ENCODE results near the gene ZKSCAN3. TPM values are rescaled to one million over a fixed set of nuclear protein-coding genes. Genes with fewer than 3 reads are reported as not detected.

ZKSCAN3 gene
- polyA plus RNA-seq, 2 of the 4 experiments (the other 2 are of a cell fraction) = 1.6 to 2.7 TPM

GRCh38 chr6:28336284-28337120 is 13.2 kb upstream of the ZKSCAN3 start:
- ChIA-PET CTCF (interaction anchor here (0.7 to 1.1 kb wide), 2 partner anchors 19 to 20 kb away, joined by 3 to 5 read pairs; no protein-coding TSS in a partner anchor), POLR2A (interaction anchor here (0.6 to 2.3 kb wide), 13 partner anchors 12 to 443 kb away, joined by 3 to 14 read pairs (median 7); partner anchors contain the start of genes PGBD1, ZKSCAN3, ZKSCAN4 and ZKSCAN8)
- DNase-seq (ENCODE audit: low read depth in 1 of 2, low spot score in 1 of 2) (no peak), ATAC-seq (peak in 1 of 2 experiments; percentile 27; a peak in 3 of 6 replicates), FAIRE-seq (no peak)
- Histone ChIP-seq H3K4me3 (peak overlapping the region; percentile 77), H3K9me3 (peaks cover 4% of the 10 kb centered on the region; the same call in 2 of the 3 replicates), H3K4me1 (peaks cover 6% of the 10 kb centered on the region; the same call in 1 of the 3 replicates), H3K27ac (peak overlapping the region; percentile 87 to 97), H3K4me2 (peak overlapping the region; percentile 89)
- WGBS (ENCODE audit: missing lambda C conversion rate) = 27% methylated on average over 24 of the region's 24 CpGs
- TF ChIP-seq ZC3H11A (IDR thresholded peaks at IDR 0.05) = no peak
- no peak for TF ChIP-seq MAZ (IDR thresholded peaks at IDR 0.05; ENCODE audit: borderline replicate concordance, low read depth, low read length)
- no peak for TF ChIP-seq HES2 (IDR thresholded peaks at IDR 0.05)
- no peak for TF ChIP-seq EHMT2 (IDR thresholded peaks at IDR 0.05; ENCODE audit: low read depth)
- no peak for TF ChIP-seq NPAS2 (CRISPR knock-in tag; IDR thresholded peaks at IDR 0.05; ENCODE audit: borderline replicate concordance)
- TF ChIP-seq RARB (CRISPR knock-in tag; IDR thresholded peaks at IDR 0.05) = no peak
- TF ChIP-seq REST (IDR thresholded peaks at IDR 0.05) = no peak
- no peak for TF ChIP-seq KDM5A (IDR thresholded peaks at IDR 0.05)
- no peak for TF ChIP-seq CEBPB (IDR thresholded peaks at IDR 0.05)
- TF ChIP-seq JUNB (IDR thresholded peaks at IDR 0.05) = no peak
- no peak for TF ChIP-seq RNF2 (IDR thresholded peaks at IDR 0.05; ENCODE audit: borderline replicate concordance, low read depth)
- TF ChIP-seq, protein P1, sequence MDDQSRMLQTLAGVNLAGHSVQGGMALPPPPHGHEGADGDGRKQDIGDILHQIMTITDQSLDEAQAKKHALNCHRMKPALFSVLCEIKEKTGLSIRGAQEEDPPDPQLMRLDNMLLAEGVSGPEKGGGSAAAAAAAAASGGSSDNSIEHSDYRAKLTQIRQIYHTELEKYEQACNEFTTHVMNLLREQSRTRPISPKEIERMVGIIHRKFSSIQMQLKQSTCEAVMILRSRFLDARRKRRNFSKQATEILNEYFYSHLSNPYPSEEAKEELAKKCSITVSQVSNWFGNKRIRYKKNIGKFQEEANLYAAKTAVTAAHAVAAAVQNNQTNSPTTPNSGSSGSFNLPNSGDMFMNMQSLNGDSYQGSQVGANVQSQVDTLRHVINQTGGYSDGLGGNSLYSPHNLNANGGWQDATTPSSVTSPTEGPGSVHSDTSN (IDR thresholded peaks at IDR 0.05) = no peak

DNA sequence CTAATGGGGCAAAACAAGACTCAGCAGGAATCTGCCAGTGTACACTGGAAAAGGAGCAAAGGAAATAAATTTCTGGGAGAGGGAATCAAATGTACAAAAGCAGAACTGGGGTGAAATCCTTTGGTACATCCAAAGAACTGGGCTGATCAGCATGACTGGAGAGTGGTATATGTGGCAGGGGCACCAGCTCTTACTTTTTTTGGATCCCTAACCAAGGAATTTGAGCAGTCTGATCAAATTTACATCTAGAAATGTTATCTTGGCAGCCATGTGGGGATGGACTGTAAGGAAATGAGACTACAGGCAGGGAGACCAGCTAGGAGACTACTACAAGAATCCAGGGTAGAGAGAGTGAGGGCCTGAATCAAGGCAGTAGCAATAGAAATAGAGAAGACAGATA is 12.6 kb upstream of the ZKSCAN3 start:
- Histone ChIP-seq H3K4me2 (peak overlapping the region; percentile 89), H3K9me3 (peaks cover 4% of the 10 kb centered on the region; the same call in 2 of the 3 replicates), H3K27ac (no peak overlapping the region; a peak in 1 of 6 replicates), H3K4me1 (peaks cover 6% of the 10 kb centered on the region; the same call in 1 of the 3 replicates), H3K4me3 (no peak overlapping the region)
- ChIA-PET CTCF (interaction anchor here (0.7 to 1.2 kb wide), 2 partner anchors 19 kb away, joined by 3 to 4 read pairs; no protein-coding TSS in a partner anchor), POLR2A (interaction anchor here (2.0 to 2.3 kb wide), 2 partner anchors 19 to 85 kb away, joined by 9 to 12 read pairs; partner anchors contain the start of gene ZKSCAN4)
- ATAC-seq = no peak
- no peak for FAIRE-seq
- TF ChIP-seq PHF8 (IDR thresholded peaks at IDR 0.05; ENCODE audit: borderline replicate concordance, low read depth) (no peak), SREBF2 (IDR thresholded peaks at IDR 0.05) (no peak), TP53 (CRISPR knock-in tag; IDR thresholded peaks at IDR 0.05) (no peak), RNF2 (IDR thresholded peaks at IDR 0.05; ENCODE audit: borderline replicate concordance, low read depth) (no peak)
- no peak for DNase-seq (ENCODE audit: low read depth in 1 of 2, low spot score in 1 of 2)

Measured in A549 (cell line).